HG03108 (cell line): ENCODE data around the gene MPZ.
"Not testable (repeated sequence)": the region's sequence is repeated elsewhere in the genome, so short reads cannot be mapped to it uniquely, and the experiment has no call there.

Source experiments
- ATAC-seq: cut with Tn5 transposase; IDR thresholded peaks from one replicate; pipeline ENCODE4 v1.9.1; 2021; ENCODE audit warnings: moderate library complexity; ENCODE audit not compliant: unreplicated experiment

Gene MPZ

GRCh38 chr1:161255955-161256520, 53.7 kb downstream of the MPZ start:
- ATAC-seq, result not testable (repeated sequence)

DNA sequence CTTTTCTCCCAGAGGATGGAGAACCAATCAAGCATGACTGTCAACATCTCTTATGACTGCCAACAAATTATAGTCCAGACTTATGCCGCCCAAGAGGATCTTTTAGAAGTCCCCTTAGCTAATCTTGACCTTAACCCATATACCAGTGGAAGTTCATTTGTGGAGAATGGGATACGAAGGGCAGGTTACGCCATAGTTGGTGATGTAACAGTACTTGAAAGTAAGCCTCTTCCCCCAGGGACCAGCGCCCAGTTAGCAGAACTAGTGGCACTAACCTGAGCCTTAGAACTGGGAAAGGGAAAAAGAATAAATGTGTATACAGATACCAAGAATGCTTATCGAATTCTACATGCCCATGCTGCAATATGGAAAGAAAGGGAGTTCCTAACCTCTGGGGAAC, 54.5 kb downstream of the MPZ start:
- ATAC-seq, result not testable (repeated sequence)
